Effector CD4-positive, alpha-beta T cell (primary cell): Measurements from ENCODE around the gene THSD8.
"Not testable (repeated sequence)": the region's sequence is repeated elsewhere in the genome, so short reads cannot be mapped to it uniquely, and the experiment has no call there.

ENCODE experiments used
- DNase-seq: peaks from one replicate; pipeline ENCODE4 v3.0.0-alpha.2; 2020

Gene THSD8

GRCh38 chr19:12825254-12826131, 23.6 kb downstream of the THSD8 start:
- no peak for DNase-seq

GRCh38 chr19:12828494-12828893, 26.6 kb downstream of the THSD8 start:
- DNase-seq = no peak

- DNase-seq = no peak
Observed at GRCh38 chr19:12833418-12833737, 31.5 kb downstream of the THSD8 start.

DNA sequence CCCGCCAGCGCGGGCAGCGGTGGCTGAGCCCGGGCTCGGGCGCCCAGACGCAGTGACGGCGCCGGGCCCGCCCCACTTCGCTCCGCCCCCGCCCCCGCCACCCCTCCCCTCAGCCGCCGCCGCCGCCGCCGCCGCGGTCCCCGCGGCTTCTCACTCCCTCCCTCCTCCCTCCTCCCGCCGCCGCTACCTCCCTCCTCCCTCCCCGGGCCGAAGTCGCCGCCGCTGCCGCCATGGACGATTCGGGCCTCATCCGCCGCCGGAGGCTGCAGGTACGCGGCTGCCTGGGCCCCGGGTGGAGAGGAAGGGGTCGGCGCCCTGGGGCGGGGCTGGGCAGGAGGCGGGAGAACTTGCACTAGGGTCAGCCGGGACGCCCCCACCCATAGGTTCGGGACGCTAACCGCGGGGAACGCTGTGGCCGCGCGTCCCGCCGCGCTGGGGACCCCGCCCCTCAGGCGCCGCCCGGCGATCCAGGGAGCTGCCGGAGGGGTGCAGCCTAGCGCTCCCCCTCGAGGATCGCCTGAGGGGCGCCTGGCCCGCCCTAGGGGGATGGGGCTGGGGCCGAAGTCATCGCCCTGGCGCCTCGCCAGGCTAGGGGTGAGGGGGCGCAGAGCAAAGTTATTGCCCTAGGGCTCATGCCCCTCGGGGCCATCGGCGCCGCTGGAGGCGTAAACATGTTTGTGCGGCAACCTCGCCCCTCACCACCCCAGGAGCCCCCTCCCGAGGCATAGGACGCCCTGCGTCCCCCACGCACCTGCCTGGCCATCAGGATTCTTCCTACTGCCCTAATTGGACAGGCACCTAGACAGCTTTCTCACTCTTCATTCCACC, 32.1 kb downstream of the THSD8 start:
- no peak for DNase-seq

- DNase-seq = no peak
Observed at GRCh38 chr19:12834566-12834943, 32.7 kb downstream of the THSD8 start, which contains the start of gene RTBDN. RTBDN (minus strand) TSS chr19:12834579; CDS start chr19:12829979, 4,600 bp downstream.

- DNase-seq = no peak
Observed at GRCh38 chr19:12834976-12835757, 33.3 kb downstream of the THSD8 start.

GRCh38 chr19:12836529-12836863, 34.6 kb downstream of the THSD8 start:
- no peak for DNase-seq

DNA sequence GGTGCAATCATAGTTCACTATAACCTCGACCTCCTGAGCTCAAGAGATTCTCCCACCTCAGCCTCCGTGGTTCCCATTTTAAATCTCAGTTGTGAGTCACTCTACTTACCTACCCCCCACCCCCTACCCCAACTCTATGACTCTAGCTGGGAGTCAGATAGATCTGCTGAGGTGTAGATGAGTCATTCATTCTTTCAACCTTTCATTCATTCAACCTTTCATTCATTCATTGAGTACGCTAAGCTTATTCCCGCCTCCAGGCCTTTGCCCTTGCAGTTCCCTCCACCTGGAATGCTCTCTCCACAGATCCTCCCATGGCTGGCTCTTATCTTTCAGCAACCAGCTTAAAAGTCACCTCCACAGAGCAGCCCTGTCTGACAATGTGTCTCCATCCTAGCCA, 35.4 kb downstream of the THSD8 start:
- no peak for DNase-seq

- DNase-seq = peak; percentile 27
Observed at GRCh38 chr19:12838182-12838885, 36.5 kb downstream of the THSD8 start, which contains the start of gene MAST1. MAST1 (plus strand) TSS chr19:12838515; CDS start chr19:12838573, 58 bp downstream.

GRCh38 chr19:12838886-12839756, 37.3 kb downstream of the THSD8 start:
- no peak for DNase-seq

GRCh38 chr19:12840091-12841079, 38.5 kb downstream of the THSD8 start:
- no peak for DNase-seq

DNA sequence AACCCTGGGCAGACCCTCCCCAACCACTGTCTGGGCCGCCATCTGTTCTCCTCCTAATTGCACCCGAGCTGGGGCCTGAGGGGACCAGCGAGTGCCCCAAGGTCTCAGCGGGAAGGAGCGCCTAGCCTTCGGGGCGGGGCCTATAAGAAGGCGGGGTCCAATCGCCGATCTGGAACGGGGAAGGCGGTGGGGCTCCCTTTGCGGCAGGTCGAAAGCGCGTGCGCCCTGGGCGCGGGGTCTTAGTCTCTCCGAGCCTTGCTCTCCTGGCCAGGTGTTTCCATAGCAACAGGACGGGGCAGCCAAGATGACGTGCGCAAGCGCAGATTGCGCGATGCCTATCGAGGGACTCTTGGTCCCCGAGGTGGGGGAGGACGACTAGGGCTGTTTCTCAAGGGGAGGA, 39.2 kb downstream of the THSD8 start:
- no peak for DNase-seq

DNA sequence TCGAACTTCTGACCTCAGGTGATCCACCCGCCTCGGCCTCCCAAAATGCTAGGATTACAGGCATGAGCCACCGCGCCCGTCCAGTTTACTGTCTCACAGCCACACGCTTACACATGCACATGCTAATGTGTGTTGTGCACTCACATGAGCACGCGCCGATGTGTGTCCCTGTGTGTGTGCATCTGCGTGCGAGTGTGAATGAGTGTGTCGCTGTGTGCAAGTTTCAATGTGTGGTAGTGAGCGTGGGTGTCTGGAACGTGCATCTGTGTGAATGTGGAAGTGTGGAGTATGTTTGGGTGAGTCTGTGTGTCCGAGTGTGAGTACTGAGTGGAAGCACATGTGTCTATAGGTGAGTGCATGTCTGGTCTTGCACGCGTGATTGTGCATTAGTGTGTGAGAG, 40.6 kb downstream of the THSD8 start:
- DNase-seq = no peak

GRCh38 chr19:12843328-12843727, 41.5 kb downstream of the THSD8 start:
- DNase-seq = no peak

DNA sequence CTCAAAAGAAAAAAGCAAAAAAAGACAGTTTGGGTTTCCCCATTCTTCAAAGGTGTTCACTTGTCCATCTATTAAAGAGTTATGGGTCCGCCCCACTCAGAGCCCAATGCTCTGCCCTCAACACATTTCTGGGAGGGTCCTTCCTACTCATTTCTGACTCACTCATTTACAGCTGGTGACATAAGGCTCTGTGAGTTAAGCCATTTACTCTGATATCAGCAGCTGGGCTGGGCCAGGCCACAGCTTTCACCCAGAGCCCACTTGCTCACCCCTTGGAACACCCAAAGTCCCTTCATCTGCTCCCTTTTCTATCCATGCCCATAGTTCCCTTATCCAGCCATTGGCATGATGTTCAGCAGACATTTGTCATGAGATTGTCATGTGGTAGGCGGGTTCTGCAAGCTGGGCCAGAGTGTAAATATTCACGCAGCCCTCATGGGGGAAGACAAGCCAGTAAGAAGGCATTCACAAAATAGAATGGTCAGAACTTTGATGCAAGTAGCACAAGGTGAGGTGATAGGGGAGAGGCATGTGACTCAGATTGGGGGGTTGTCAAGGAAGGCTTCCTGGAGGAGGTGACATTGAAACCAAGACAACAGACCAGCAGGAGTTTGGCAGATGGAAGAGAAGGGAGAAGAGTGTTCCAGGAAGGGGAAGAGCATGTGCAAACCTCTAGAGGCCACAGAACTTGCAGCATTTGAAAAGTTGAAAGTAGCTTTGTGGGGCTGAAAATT, 42.3 kb downstream of the THSD8 start:
- no peak for DNase-seq

GRCh38 chr19:12846613-12847012, 44.7 kb downstream of the THSD8 start:
- not testable (repeated sequence) for DNase-seq

GRCh38 chr19:12847159-12848139, 45.6 kb downstream of the THSD8 start:
- peak; percentile 78 for DNase-seq
